AG04450 (cell line): ENCODE measurements around the gene PTGR3. TPM values are rescaled to one million over a fixed set of nuclear protein-coding genes. Genes with fewer than 3 reads are reported as not detected.

Experiments
- CTCF ChIA-PET: fragments of 300-600, 350-600 bp; formaldehyde crosslinking; extraction: SDS; loops from one replicate; lab custom pipeline; 2022; ENCODE audit warnings: antibody characterized with exemption, inconsistent platforms; lab: Charles Lee
- POLR2A ChIA-PET: fragments of 350-600 bp; formaldehyde crosslinking; extraction: SDS; loops from one replicate; lab custom pipeline; 2021; ENCODE audit warnings: antibody characterized with exemption, inconsistent platforms; lab: Yijun Ruan, JAX
- DNase-seq: peaks from one replicate; pipeline ENCODE4 v3.0.0-alpha.2; 2011; ENCODE audit warnings: low read depth, low spot score
- H3K27ac ChIP-seq: one replicate; pipeline ENCODE4 v1.5.1; 2012; ENCODE audit warnings: low read depth, low read length, control low read depth
- H3K27me3 ChIP-seq: one replicate; pipeline ENCODE4 v1.6.0; 2012; ENCODE audit warnings: low read length; ENCODE audit not compliant: control insufficient read depth, insufficient read depth
- H3K4me3 ChIP-seq: 2 replicates; pipeline ENCODE4 v1.5.1; 2011; ENCODE audit warnings: mild to moderate bottlenecking, low read depth, low read length, control low read depth
- H3K9me3 ChIP-seq: 2 replicates; pipeline ENCODE4 v1.5.1; 2012; ENCODE audit warnings: low read length; ENCODE audit not compliant: control insufficient read depth, insufficient read depth
- CTCF ChIP-seq: IDR thresholded peaks from 2 replicates; pipeline ENCODE4 v1.5.1; 2011; ENCODE audit warnings: low read depth, low read length, control low read depth, inconsistent platforms
- polyA plus RNA-seq: library from polyadenylated mRNA; depleted of rRNA; stranded (reverse); fragments of >200 nt; gene quantifications from 2 replicates; pipeline ENCODE4 v1.2.3, GENCODE V29; 2011

The PTGR3 gene
- polyA plus RNA-seq, 1 experiment = 30.9 TPM

- POLR2A ChIA-PET = interaction anchor here (0.9 kb wide), 1 partner anchor 175 kb away, joined by 3 read pairs; no protein-coding TSS in a partner anchor
- CTCF ChIA-PET = interaction anchor here (0.6 kb wide), 1 partner anchor 434 kb away, joined by 5 read pairs; no protein-coding TSS in a partner anchor
- H3K27me3 ChIP-seq = no peaks in the 10 kb centered on the region
- H3K4me3 ChIP-seq = peak overlapping the region; percentile 87
- H3K9me3 ChIP-seq = no peaks in the 10 kb centered on the region; the same call in 1 of the 2 replicates
- DNase-seq = no peak
- H3K27ac ChIP-seq = peak overlapping the region; percentile 31
- TF ChIP-seq CTCF = no peak
Measured at GRCh38 chr18:75211002-75211621, 2.2 kb upstream of the PTGR3 start.

GRCh38 chr18:75210274-75211001 lies 1.5 kb upstream of the PTGR3 start, which contains the start of gene TSHZ1:
TSS of gene TSHZ1 (plus strand) at chr18:75210797. CDS start at chr18:75211877, 1,080 bp downstream.
- TF ChIP-seq CTCF = no peak
- POLR2A ChIA-PET = interaction anchor here (0.5 to 0.9 kb wide), 8 partner anchors 14 to 480 kb away, joined by 3 to 9 read pairs (median 4); no protein-coding TSS in a partner anchor
- no peaks in the 10 kb centered on the region; the same call in 1 of the 2 replicates for H3K9me3 ChIP-seq
- H3K27me3 ChIP-seq = no peaks in the 10 kb centered on the region
- CTCF ChIA-PET = interaction anchor here (0.6 to 0.7 kb wide), 2 partner anchors 435 to 583 kb away, joined by 4 to 5 read pairs; no protein-coding TSS in a partner anchor
- peak within 1 kb of the TSS; percentile 87 for H3K4me3 ChIP-seq
- peak; percentile 44 for DNase-seq
- peak within 1 kb of the TSS; percentile 55 for H3K27ac ChIP-seq

- Histone ChIP-seq H3K27me3 (peaks cover 1% of the 10 kb centered on the region), H3K9me3 (no peaks in the 10 kb centered on the region; the same call in 1 of the 2 replicates), H3K4me3 (peak overlapping the region; percentile 87), H3K27ac (peak overlapping the region; percentile 55)
- ChIA-PET CTCF (no interaction called here), POLR2A (interaction anchor here (0.8 kb wide), 1 partner anchor 14 kb away, joined by 3 read pairs; no protein-coding TSS in a partner anchor)
- TF ChIP-seq CTCF = no peak
- no peak for DNase-seq
Measured at GRCh38 chr18:75209951-75210258, 966 bp upstream of the PTGR3 start.

- Histone ChIP-seq H3K27ac (peak overlapping the region; percentile 68), H3K27me3 (peaks cover 2% of the 10 kb centered on the region), H3K9me3 (no peaks in the 10 kb centered on the region; the same call in 1 of the 2 replicates), H3K4me3 (peak overlapping the region; percentile 87)
- TF ChIP-seq CTCF = no peak
- CTCF ChIA-PET = no interaction called here
- DNase-seq = no peak
- POLR2A ChIA-PET = no interaction called here
Measured at GRCh38 chr18:75208836-75209128, 157 bp downstream of the PTGR3 start.
